Fibroblast of gingiva (primary cell): ENCODE results near the gene LPAR4.
"Not testable (repeated sequence)": the region's sequence is repeated elsewhere in the genome, so short reads cannot be mapped to it uniquely, and the experiment has no call there.

Source experiments
- DNase-seq: peaks from one replicate; pipeline ENCODE4 v3.0.0-alpha.2; 2011; ENCODE audit warnings: low read depth

LPAR4 gene

GRCh38 chrX:78747489-78747888 lies at the start of gene LPAR4:
Gene LPAR4 (plus strand): TSS chrX:78747720. CDS start chrX:78754870, 7,150 bp downstream.
- DNase-seq: peak; percentile 11

- no peak for DNase-seq
Measured at GRCh38 chrX:78706071-78706470, 41.4 kb upstream of the LPAR4 start.

GRCh38 chrX:78708262-78708661 lies 39.3 kb upstream of the LPAR4 start:
- peak; percentile 54 for DNase-seq

- peak; percentile 79 for DNase-seq
Measured at GRCh38 chrX:78708816-78709215, 38.7 kb upstream of the LPAR4 start.

GRCh38 chrX:78710171-78710570 lies 37.3 kb upstream of the LPAR4 start:
- DNase-seq: peak; percentile 58

- no peak for DNase-seq
Measured at GRCh38 chrX:78712336-78712735, 35.2 kb upstream of the LPAR4 start.

- DNase-seq: no peak
Measured at GRCh38 chrX:78725287-78725686, 22.2 kb upstream of the LPAR4 start.

- DNase-seq: no peak
Measured at GRCh38 chrX:78746496-78746895, 1.0 kb upstream of the LPAR4 start.

GRCh38 chrX:78747971-78748370 lies 451 bp downstream of the LPAR4 start:
- DNase-seq: no peak

GRCh38 chrX:78748846-78749245 lies 1.3 kb downstream of the LPAR4 start:
- DNase-seq: no peak

GRCh38 chrX:78753571-78753970 lies 6.1 kb downstream of the LPAR4 start:
- no peak for DNase-seq

GRCh38 chrX:78754917-78755316 lies 7.4 kb downstream of the LPAR4 start:
- DNase-seq: no peak

- DNase-seq: no peak
Measured at GRCh38 chrX:78759081-78759480, 11.6 kb downstream of the LPAR4 start.

- no peak for DNase-seq
Measured at GRCh38 chrX:78769101-78769755, 21.7 kb downstream of the LPAR4 start.

- no peak for DNase-seq
Measured at GRCh38 chrX:78769946-78770345, 22.4 kb downstream of the LPAR4 start.

- DNase-seq: no peak
Measured at GRCh38 chrX:78796916-78797315, 49.4 kb downstream of the LPAR4 start.

GRCh38 chrX:78800114-78800513 lies 52.6 kb downstream of the LPAR4 start:
- DNase-seq: no peak

- no peak for DNase-seq
Measured at GRCh38 chrX:78800694-78801093, 53.2 kb downstream of the LPAR4 start.

GRCh38 chrX:78801522-78801921 lies 54.0 kb downstream of the LPAR4 start:
- no peak for DNase-seq

GRCh38 chrX:78802526-78802925 lies 55.0 kb downstream of the LPAR4 start:
- DNase-seq: not testable (repeated sequence)
